HG03095 (cell line): Measurements from ENCODE around the gene CHCHD3.
A peak's percentile ranks its signal among the peaks of the same experiment; 100 is the strongest.

Experiments used
- ATAC-seq: cut with Tn5 transposase; IDR thresholded peaks from one replicate; pipeline ENCODE4 v1.9.1; 2021; ENCODE audit warnings: moderate library complexity; ENCODE audit not compliant: unreplicated experiment

CHCHD3 gene

GRCh38 chr7:133081599-133082389 lies at the start of gene CHCHD3:
Gene CHCHD3 (minus strand): TSS chr7:133082090. CDS start chr7:133081937, 153 bp downstream.
- peak; percentile 100 for ATAC-seq

- ATAC-seq = no peak
These were observed 48.3 kb upstream of the CHCHD3 start for GRCh38 chr7:133130166-133130565.

GRCh38 chr7:133126422-133126821 lies 44.5 kb upstream of the CHCHD3 start:
- no peak for ATAC-seq

- no peak for ATAC-seq
These were observed 43.1 kb upstream of the CHCHD3 start for GRCh38 chr7:133124974-133125373.

- ATAC-seq = no peak
These were observed 39.4 kb upstream of the CHCHD3 start for GRCh38 chr7:133121175-133121844.

- ATAC-seq = no peak
These were observed 37.2 kb upstream of the CHCHD3 start for GRCh38 chr7:133119067-133119466.

- ATAC-seq = no peak
These were observed 36.4 kb upstream of the CHCHD3 start for GRCh38 chr7:133118261-133118660.

- ATAC-seq = no peak
These were observed 35.6 kb upstream of the CHCHD3 start for GRCh38 chr7:133117452-133117851.

- no peak for ATAC-seq
These were observed 33.7 kb upstream of the CHCHD3 start for GRCh38 chr7:133115596-133115995.

- no peak for ATAC-seq
These were observed 32.6 kb upstream of the CHCHD3 start for GRCh38 chr7:133114519-133114918.

- no peak for ATAC-seq
These were observed 31.1 kb upstream of the CHCHD3 start for GRCh38 chr7:133112976-133113375.

- ATAC-seq = no peak
These were observed 30.4 kb upstream of the CHCHD3 start for GRCh38 chr7:133112335-133112734.

GRCh38 chr7:133110312-133110711 lies 28.4 kb upstream of the CHCHD3 start:
- no peak for ATAC-seq

GRCh38 chr7:133109816-133110215 lies 27.9 kb upstream of the CHCHD3 start:
- no peak for ATAC-seq

- ATAC-seq = no peak
These were observed 26.1 kb upstream of the CHCHD3 start for GRCh38 chr7:133108023-133108422.

- no peak for ATAC-seq
These were observed 20.6 kb upstream of the CHCHD3 start for GRCh38 chr7:133102276-133103060.

GRCh38 chr7:133099633-133100286 lies 17.9 kb upstream of the CHCHD3 start:
- no peak for ATAC-seq

GRCh38 chr7:133095119-133095671 lies 13.3 kb upstream of the CHCHD3 start:
- ATAC-seq = no peak

GRCh38 chr7:133091943-133092464 lies 10.1 kb upstream of the CHCHD3 start:
- no peak for ATAC-seq

GRCh38 chr7:133082390-133082766 lies 488 bp upstream of the CHCHD3 start:
- ATAC-seq = no peak
